ENCODE data around the gene CFAP77.

CFAP77 gene

GRCh38 chr9:132557159-132557558 lies 147.1 kb downstream of the CFAP77 start:
- TF ChIP-seq ZBTB10 (tag by site-specific recombination; IDR thresholded peaks at IDR 0.05), result no peak
- TF ChIP-seq ZNF121 (tag by site-specific recombination; IDR thresholded peaks at IDR 0.05), result no peak
- TF ChIP-seq MYNN (tag by site-specific recombination; IDR thresholded peaks at IDR 0.05; ENCODE audit: borderline replicate concordance), result no peak
- TF ChIP-seq ZNF394 (tag by site-specific recombination; IDR thresholded peaks at IDR 0.05; ENCODE audit: borderline replicate concordance), result no peak
- TF ChIP-seq ZNF23 (tag by site-specific recombination; IDR thresholded peaks at IDR 0.05; ENCODE audit: borderline replicate concordance), result no peak
- TF ChIP-seq ZBTB26 (tag by site-specific recombination; optimal IDR thresholded peaks at IDR 0.05), result no peak
- no peak for TF ChIP-seq ZNF626 (tag by site-specific recombination; IDR thresholded peaks at IDR 0.05)
- no peak for TF ChIP-seq ZNF37A (tag by site-specific recombination; IDR thresholded peaks at IDR 0.05)
- TF ChIP-seq, protein P1, sequence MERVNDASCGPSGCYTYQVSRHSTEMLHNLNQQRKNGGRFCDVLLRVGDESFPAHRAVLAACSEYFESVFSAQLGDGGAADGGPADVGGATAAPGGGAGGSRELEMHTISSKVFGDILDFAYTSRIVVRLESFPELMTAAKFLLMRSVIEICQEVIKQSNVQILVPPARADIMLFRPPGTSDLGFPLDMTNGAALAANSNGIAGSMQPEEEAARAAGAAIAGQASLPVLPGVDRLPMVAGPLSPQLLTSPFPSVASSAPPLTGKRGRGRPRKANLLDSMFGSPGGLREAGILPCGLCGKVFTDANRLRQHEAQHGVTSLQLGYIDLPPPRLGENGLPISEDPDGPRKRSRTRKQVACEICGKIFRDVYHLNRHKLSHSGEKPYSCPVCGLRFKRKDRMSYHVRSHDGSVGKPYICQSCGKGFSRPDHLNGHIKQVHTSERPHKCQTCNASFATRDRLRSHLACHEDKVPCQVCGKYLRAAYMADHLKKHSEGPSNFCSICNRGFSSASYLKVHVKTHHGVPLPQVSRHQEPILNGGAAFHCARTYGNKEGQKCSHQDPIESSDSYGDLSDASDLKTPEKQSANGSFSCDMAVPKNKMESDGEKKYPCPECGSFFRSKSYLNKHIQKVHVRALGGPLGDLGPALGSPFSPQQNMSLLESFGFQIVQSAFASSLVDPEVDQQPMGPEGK (tag by site-specific recombination; IDR thresholded peaks at IDR 0.05), result no peak
- TF ChIP-seq ZNF596 (tag by site-specific recombination; IDR thresholded peaks at IDR 0.05), result no peak
- TF ChIP-seq, protein P2, sequence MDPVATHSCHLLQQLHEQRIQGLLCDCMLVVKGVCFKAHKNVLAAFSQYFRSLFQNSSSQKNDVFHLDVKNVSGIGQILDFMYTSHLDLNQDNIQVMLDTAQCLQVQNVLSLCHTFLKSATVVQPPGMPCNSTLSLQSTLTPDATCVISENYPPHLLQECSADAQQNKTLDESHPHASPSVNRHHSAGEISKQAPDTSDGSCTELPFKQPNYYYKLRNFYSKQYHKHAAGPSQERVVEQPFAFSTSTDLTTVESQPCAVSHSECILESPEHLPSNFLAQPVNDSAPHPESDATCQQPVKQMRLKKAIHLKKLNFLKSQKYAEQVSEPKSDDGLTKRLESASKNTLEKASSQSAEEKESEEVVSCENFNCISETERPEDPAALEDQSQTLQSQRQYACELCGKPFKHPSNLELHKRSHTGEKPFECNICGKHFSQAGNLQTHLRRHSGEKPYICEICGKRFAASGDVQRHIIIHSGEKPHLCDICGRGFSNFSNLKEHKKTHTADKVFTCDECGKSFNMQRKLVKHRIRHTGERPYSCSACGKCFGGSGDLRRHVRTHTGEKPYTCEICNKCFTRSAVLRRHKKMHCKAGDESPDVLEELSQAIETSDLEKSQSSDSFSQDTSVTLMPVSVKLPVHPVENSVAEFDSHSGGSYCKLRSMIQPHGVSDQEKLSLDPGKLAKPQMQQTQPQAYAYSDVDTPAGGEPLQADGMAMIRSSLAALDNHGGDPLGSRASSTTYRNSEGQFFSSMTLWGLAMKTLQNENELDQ (tag by site-specific recombination; IDR thresholded peaks at IDR 0.05; ENCODE audit: low read depth), result no peak
- TF ChIP-seq ZBTB20 (tag by site-specific recombination; IDR thresholded peaks at IDR 0.05), result no peak
- no peak for TF ChIP-seq ZNF146 (tag by site-specific recombination; IDR thresholded peaks at IDR 0.05)
- TF ChIP-seq ZNF518A (tag by site-specific recombination; conservative IDR thresholded peaks at IDR 0.05; ENCODE audit: low read depth), result no peak
- no peak for TF ChIP-seq ZNF223 (tag by site-specific recombination; IDR thresholded peaks at IDR 0.05)
- TF ChIP-seq ZSCAN30 (tag by site-specific recombination; IDR thresholded peaks at IDR 0.05), result no peak
- TF ChIP-seq YY2 (tag by site-specific recombination; IDR thresholded peaks at IDR 0.05), result no peak
- TF ChIP-seq FEZF1 (tag by site-specific recombination; IDR thresholded peaks at IDR 0.05), result no peak
- TF ChIP-seq ZNF341 (tag by site-specific recombination; IDR thresholded peaks at IDR 0.05; ENCODE audit: low read depth), result no peak
- no peak for TF ChIP-seq ZNF777 (tag by site-specific recombination; IDR thresholded peaks at IDR 0.05; ENCODE audit: borderline replicate concordance)
- no peak overlapping the region for H3K4me3 ChIP-seq (ENCODE audit: low read depth, low read length)
- H3K9me3 ChIP-seq (ENCODE audit: control insufficient read depth, insufficient read depth, low read depth, low read length), result no peaks in the 10 kb centered on the region
- ChIA-PET CTCF (interaction anchor here (0.6 to 0.9 kb wide), 3 partner anchors 18 to 344 kb away, joined by 4 to 5 read pairs (median 4); no protein-coding TSS in a partner anchor), POLR2A (no interaction called here)
- no peaks in the 10 kb centered on the region for H3K4me1 ChIP-seq (ENCODE audit: control insufficient read depth, insufficient read depth, low read length)
- no peaks in the 10 kb centered on the region for H3K36me3 ChIP-seq (ENCODE audit: control insufficient read depth in 2 of 2, insufficient read depth in 1 of 2, low read length in 2 of 2)
- H3K27ac ChIP-seq (ENCODE audit: extremely low read depth, low read depth, low read length), result no peak overlapping the region
